Osteoblast (primary cell): ENCODE results near the gene WDR86. TPM values are rescaled to one million over a fixed set of nuclear protein-coding genes. Genes with fewer than 3 reads are reported as not detected.

Experiments used
- DNase-seq: peaks from one replicate; pipeline ENCODE4 v3.0.0; 2011; ENCODE audit warnings: low spot score, mixed read lengths; ENCODE audit not compliant: insufficient read length; ENCODE audit errors: missing footprints
- H2AFZ ChIP-seq: 2 replicates; pipeline ENCODE4 v1.6.0; 2011; ENCODE audit warnings: mild to moderate bottlenecking, low read length
- H3K27ac ChIP-seq: 2 replicates; pipeline ENCODE4 v1.5.1; 2011; ENCODE audit warnings: mild to moderate bottlenecking, low read depth, low read length, moderate library complexity
- H3K27me3 ChIP-seq: 2 replicates; pipeline ENCODE4 v1.6.0; 2012; ENCODE audit warnings: mild to moderate bottlenecking, control low read depth, inconsistent platforms, low read length, moderate library complexity; ENCODE audit not compliant: insufficient read depth
- H3K36me3 ChIP-seq: 2 replicates; pipeline ENCODE4 v1.5.1; 2011; ENCODE audit warnings: mild to moderate bottlenecking, low read length, control low read depth, moderate library complexity; ENCODE audit not compliant: insufficient read depth
- H3K4me1 ChIP-seq: 2 replicates; pipeline ENCODE4 v1.5.1; 2011; ENCODE audit warnings: mild to moderate bottlenecking, low read length, control low read depth, moderate library complexity; ENCODE audit not compliant: insufficient read depth
- H3K4me2 ChIP-seq: 2 replicates; pipeline ENCODE4 v1.6.0; 2011; ENCODE audit warnings: mild to moderate bottlenecking, low read length; ENCODE audit not compliant: insufficient read depth
- H3K4me3 ChIP-seq: fragments of 200-600 bp; sonication (generic); 3 replicates; pipeline ENCODE4 v1.5.1; 2012; ENCODE audit warnings: mild to moderate bottlenecking, low read length, inconsistent platforms; ENCODE audit not compliant: insufficient read depth
- H3K79me2 ChIP-seq: 2 replicates; pipeline ENCODE4 v1.6.0; 2012; ENCODE audit warnings: mild to moderate bottlenecking, low read length, control low read depth, inconsistent platforms; ENCODE audit not compliant: insufficient read depth
- H3K9me3 ChIP-seq: 2 replicates; pipeline ENCODE4 v1.5.1; 2011; ENCODE audit warnings: low read depth, low read length, control low read depth
- H4K20me1 ChIP-seq: 2 replicates; pipeline ENCODE4 v1.6.0; 2012; ENCODE audit warnings: mild to moderate bottlenecking, low read length, control low read depth; ENCODE audit not compliant: insufficient read depth
- CTCF ChIP-seq: IDR thresholded peaks from 2 replicates; pipeline ENCODE4 v1.5.1; 2011; ENCODE audit warnings: mild to moderate bottlenecking, low read depth, low read length, moderate library complexity; ENCODE audit errors: extremely low read depth
- small RNA-seq: library from RNA; depleted of rRNA; stranded (forward); fragments of <200 nt; gene quantifications from one replicate; pipeline ENCODE3, GENCODE V24; 2012
- total RNA-seq: library from RNA; depleted of rRNA; stranded (reverse); fragments of >200 nt; gene quantifications from 2 replicates; pipeline ENCODE4 v1.2.3, GENCODE V29; 2012

Gene WDR86
- total RNA-seq, 1 donor: 15.6 TPM

- no peak overlapping the region for H2AFZ ChIP-seq
- H3K4me1 ChIP-seq: no peaks in the 10 kb centered on the region
- TF ChIP-seq CTCF: no peak
- no peaks in the 10 kb centered on the region for H3K9me3 ChIP-seq
- no peak overlapping the region for H3K4me2 ChIP-seq
- no peak for DNase-seq
- H3K27me3 ChIP-seq: no peaks in the 10 kb centered on the region
- H4K20me1 ChIP-seq: no peaks in the 10 kb centered on the region
- no peaks in the 10 kb centered on the region for H3K36me3 ChIP-seq
- no peaks in the 10 kb centered on the region for H3K79me2 ChIP-seq
- H3K4me3 ChIP-seq: no peak overlapping the region
- H3K27ac ChIP-seq: no peak overlapping the region
Measured at GRCh38 chr7:151336027-151336708, 73.7 kb downstream of the WDR86 start.

- Histone ChIP-seq H3K27ac (no peak overlapping the region), H3K4me3 (no peak overlapping the region), H3K27me3 (no peaks in the 10 kb centered on the region), H3K4me2 (no peak overlapping the region), H3K9me3 (no peaks in the 10 kb centered on the region), H3K79me2 (no peaks in the 10 kb centered on the region), H3K36me3 (no peaks in the 10 kb centered on the region), H2AFZ (no peak overlapping the region), H4K20me1 (no peaks in the 10 kb centered on the region), H3K4me1 (no peaks in the 10 kb centered on the region)
- no peak for DNase-seq
- TF ChIP-seq CTCF: no peak
Measured at GRCh38 chr7:151334628-151335027, 75.2 kb downstream of the WDR86 start.

Small RNA genes lying within 50 kb of the gene (small RNA-seq; reads per million reads assigned to genes)
- gene MIR3907: not detected

Other genes starting within 250 kb of the WDR86 start
- not detected in 2 replicates for gene GBX1, start 242.3 kb downstream of the WDR86 start, total RNA-seq
- not detected in 2 replicates for gene ASB10, start 222.8 kb downstream of the WDR86 start, total RNA-seq
- gene H2BK1, start 199.6 kb downstream of the WDR86 start, total RNA-seq: not detected in 2 replicates
- 55.1 and 65.9 TPM in 2 replicates for gene ABCF2, start 182.8 kb downstream of the WDR86 start, total RNA-seq
- 77.5 and 83.2 TPM in 2 replicates for gene CHPF2, start 177.6 kb downstream of the WDR86 start, total RNA-seq
- gene SMARCD3, start 161.3 kb downstream of the WDR86 start, total RNA-seq: 37.4 and 40.2 TPM in 2 replicates
- 48.9 and 50.7 TPM in 2 replicates for gene NUB1, start 68.2 kb downstream of the WDR86 start, total RNA-seq
- 0.59 and 0.72 TPM in 2 replicates for gene CRYGN, start 30.1 kb upstream of the WDR86 start, total RNA-seq
- gene RHEB, start 109.9 kb upstream of the WDR86 start, total RNA-seq: 63.4 and 77.8 TPM in 2 replicates